Measurements from ENCODE around the gene VARS1.
A peak's percentile ranks its signal among the peaks of the same experiment; 100 is the strongest.

The VARS1 gene

DNA sequence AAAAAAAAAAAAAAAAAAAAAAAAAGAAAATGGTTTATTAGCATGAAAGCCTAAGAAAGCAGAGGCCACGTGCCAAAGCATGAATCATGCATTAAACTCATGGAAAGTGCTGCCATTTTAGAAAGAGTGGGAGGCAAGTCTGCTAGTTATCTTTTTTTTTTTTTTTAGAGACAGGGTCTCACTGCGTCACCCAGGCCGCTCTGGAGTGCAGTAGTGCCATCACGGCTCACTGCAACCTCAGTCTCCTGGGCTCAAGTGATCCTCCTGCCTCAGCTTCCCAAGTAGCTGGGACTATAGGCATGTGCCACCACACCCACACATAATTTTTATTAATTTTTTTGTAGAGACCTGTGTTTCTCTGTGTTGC lies 23.6 kb downstream of the VARS1 start:
- peak in 1 of 3 experiments; percentile 28 for DNase-seq (ENCODE audit: low read depth in 3 of 3)

DNA sequence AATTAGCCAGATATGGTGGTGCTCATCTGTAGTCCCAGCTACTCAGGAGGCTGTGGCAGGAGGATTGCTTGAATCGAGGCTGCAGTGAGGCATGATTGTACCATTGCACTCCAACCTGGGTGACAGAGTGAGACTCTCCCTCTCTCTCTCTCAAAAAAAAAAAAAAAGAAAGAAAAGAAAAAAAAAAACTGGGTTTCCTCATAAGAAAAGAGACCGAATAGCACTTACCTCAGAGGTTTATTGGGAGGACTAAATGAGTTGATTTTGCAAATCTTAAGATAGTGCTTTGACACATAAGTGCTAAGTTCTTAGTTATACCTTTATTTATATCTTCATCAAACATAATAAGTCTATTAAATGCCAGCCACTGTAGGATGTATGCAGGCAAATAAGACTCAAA lies 24.7 kb downstream of the VARS1 start:
- no peak for DNase-seq (ENCODE audit: low read depth in 3 of 3)

DNA sequence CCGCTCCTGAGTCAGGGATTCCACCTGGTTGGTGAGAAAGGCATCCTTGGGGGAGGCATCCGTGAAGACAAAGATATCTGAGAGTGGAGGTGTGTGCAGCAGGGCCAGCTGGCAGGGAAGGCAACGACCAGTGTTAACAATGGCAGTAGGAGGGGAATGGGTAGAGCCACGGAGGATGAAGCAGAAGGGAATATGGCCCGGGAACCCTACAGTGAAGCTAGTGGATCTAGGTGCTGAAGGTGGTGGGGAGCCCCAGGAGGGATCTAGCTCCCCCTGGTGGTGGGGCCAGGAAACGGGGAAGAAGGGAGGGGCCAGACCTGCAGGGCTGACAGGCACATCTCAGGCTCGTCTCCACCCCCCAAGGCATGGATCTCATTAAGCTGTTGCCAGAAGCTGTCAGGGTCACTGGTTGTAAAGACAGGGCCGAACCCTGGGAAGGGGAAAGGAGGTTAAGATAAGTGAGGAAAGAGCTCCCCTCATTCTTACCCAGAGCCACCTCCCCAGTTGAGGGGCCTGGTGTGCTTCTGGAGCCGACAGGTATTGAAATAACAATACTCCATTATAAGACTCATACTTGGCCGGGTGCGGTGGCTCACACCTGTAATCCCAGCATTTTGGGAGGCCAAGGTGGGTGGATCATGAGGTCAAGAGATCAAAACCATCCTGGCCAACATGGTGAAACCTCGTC lies 25.7 kb downstream of the VARS1 start:
- DNase-seq (ENCODE audit: low read depth in 3 of 3) = peak; percentile 62 to 71 (median 65)

DNA sequence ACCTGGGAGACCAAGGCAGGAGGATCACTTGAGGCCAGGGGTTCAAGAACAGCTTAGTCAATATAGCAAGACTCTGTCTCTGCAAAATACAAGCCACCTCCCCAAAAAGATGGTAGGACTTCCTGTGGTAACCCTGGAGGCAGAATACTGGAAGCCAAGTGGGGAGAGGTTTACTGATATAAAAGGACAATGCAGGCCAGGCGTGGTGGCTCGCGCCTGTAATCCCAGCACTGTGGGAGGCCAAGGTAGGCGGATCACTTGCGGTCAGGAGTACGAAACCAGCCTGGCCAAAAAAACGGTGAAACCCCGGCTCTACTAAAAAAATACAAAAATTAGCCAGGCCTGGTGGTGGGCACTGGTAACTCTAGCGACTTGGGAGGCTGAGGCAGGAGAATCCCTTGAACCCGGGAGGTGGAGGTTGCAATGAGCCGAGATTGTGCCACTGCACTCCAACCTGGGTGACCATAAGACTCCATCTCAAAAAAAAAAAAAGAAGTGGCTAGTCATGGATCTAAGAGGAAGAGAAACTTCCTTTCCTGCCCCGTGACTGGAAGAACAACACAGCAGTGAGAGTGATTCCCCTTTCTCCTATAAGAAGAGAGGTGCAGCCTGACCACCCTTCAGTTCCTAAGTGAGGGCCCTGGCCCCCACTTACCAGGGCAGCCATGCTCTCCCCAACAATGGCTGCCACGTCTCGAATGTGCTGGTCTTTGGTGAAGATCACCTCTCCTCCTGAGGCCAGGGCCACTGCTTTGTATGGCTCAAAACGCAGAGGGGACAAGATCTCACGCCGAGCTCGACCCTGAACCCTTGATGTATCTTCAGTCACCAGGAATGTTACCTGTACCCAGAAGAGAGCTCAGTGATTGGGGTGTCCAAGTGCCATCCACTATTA lies 26.9 kb downstream of the VARS1 start:
- no peak for DNase-seq (ENCODE audit: low read depth in 3 of 3)

DNA sequence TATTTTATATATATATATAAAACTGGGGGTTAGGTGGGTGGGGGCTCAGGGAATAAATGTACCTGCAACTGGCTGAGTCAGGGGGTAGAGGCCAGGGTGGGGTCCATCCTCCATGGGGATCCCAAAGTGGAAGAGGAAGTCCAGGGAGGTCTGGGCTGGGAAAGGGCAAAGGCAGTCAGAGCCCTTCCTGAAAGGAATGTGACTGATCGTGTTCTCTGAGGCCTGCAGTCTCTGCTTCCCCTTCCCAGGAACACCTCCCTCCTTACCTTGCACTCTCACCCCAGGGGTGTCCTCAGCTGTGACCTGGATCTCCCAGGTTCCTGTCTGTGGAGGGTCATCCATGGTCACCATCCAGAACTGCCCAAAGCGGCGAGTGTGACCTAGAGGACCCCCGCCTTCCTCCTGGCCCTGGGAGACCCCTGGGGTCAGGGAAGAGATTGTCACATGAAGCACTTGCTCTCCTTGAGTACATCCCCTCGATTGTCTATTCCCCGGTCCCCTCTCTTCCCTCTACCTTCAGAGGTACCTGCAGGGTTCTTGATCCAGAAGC lies 28.4 kb downstream of the VARS1 start:
- DNase-seq (ENCODE audit: low read depth in 3 of 3) = no peak

DNA sequence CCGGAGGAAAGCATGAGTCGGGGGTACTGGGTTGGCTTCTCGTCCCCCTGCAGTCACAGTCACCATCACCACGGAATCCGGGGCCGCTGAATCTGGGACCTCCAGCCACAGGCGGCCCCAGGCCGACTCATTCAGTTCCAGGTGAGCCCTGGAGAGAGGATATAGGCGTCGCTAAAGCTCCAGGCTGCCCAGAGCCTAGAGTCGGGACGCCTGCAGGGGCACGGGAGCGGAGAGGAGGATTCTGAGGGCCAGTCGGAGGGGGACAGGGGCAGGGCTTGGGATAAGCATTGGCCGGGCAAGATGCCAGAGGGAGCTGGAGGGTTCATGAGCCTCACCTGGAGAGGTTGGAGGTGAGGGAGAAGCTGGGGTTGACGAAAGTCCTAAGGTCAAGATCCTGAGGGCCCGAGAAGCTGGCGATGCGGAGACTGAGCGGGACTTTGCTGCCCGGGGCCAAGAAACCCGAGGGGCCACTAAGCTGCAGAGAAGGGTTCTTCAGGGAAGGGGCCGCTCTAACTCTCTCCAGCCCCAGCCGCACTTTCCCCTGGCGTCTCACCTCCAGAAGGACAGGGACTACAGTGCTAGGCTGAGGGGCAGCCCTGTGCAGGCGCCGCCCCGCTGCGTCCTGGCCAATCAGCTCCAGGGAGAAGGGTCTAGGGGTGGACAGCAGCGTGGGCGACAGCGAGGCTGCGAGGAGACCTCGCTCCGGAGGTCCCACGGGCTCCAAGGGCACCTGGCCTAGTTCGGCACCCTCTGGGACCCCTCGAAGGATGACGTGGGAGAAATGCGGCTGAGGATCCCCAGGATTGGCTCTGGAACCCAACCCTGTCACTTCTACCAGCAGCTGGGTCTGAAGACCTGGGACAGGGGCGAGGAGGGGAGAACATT lies 29.4 kb downstream of the VARS1 start:
- no peak for DNase-seq (ENCODE audit: low read depth in 3 of 3)

DNA sequence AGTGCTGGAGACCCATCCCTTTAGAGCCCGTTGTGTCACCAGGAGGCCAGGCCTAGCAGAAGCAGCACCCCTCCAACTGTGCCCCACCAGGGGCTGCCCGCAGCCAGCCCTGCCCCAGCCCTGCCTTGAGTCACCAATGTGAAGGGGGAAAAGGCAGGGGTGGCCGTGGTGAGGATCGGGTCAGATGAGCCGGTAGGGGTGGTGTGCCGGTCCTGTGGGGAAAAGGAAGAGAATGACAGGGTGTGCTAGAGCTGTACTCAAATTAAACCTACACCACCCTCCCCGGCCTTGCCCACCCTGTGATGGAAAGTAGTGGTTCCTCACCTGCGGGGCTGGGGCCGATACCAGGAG lies 30.0 kb downstream of the VARS1 start:
- DNase-seq (ENCODE audit: low read depth in 3 of 3) = no peak

DNA sequence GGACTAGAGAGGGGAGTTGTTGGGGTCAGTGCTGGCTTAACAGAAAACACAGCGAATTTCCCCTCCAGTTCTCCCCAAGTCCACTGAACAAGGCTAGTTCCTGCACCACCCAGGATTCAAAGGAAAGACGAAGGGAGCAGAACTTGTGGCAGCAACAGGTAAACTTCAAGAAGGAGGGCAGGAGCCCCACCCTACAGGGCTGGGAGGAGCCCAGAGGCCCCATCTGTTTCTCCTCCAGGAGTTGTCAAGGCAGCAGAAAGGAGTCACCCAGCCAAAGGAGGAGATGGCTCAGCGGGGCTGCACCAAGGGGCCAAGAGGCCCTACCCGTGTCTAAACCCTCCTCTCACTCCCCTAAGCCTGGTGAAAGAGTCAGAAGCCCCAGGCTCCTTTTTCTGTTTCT lies 31.4 kb downstream of the VARS1 start:
- no peak for DNase-seq (ENCODE audit: low read depth in 3 of 3)

DNA sequence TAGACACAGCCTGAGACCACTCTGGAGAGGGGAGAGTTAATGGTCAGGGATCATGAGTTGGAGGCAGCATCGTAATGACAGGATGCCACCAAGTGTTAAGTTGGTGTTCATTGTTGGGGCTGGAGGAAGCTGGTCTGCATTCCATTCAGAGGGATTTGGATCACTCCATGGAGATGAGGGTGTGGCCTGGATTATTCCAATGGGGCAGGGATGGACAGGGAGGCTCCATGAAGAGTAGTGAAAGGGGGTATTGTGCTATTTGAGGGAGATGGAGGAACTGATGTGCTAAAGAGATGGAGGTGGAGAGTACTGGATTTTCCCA lies 32.0 kb downstream of the VARS1 start:
- DNase-seq (ENCODE audit: low read depth in 3 of 3) = no peak

DNA sequence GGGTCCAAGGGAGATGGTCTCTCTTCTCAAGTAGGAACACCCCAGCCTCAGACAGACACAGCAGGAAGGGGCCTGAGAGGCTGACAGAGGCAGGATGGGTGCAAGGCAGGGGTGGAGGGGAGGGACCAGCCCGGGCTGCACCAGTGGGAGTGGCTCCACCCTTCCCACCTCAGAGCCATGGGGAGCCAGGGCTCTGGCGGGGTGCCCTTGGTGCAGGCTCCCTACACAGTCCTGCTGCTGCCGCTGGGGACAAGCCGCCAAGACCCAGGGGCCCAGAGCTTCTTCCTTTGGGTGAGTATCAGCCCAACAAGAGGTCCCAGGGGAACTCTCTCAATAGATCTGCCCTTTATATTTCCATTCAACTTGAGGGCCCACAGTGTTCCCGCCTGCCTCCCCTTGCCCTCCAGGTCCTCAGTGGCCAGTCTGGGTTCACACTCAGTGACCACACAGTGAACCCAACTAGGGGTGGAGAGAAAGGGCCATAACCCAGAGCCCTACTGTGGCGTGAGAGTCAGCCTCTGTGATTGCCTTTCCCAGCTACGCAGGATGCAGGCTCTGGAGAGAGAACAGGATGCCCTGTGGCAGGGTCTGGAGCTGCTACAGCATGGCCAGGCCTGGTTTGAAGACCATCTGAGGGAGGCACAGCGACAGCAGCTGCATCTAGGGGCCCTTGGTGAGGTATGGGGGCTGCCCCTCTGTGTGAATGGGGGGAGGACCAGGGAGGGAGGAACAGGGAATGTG lies 32.5 kb downstream of the VARS1 start:
- DNase-seq (ENCODE audit: low read depth in 3 of 3) = no peak

DNA sequence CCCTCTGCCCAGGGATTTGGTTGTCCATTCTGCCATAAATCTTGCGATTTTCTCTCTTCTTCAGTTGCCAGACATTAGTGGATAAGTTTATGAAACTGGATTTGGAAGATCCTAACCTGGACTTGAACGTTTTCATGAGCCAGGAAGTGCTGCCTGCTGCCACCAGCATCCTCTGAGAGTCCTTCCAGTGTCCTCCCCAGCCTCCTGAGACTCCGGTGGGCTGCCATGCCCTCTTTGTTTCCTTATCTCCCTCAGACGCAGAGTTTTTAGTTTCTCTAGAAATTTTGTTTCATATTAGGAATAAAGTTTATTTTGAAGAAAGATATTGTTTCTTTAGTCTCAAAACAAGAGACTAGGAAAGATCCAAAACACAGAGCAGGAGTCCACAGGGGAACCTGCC lies 33.2 kb downstream of the VARS1 start, which contains the start of gene SAPCD1:
TSS of gene SAPCD1 (plus strand) at position 301 of the 400 bp plus-strand sequence. CDS start 399 bp downstream, outside the sequence.
- no peak for DNase-seq (ENCODE audit: low read depth in 3 of 3)

DNA sequence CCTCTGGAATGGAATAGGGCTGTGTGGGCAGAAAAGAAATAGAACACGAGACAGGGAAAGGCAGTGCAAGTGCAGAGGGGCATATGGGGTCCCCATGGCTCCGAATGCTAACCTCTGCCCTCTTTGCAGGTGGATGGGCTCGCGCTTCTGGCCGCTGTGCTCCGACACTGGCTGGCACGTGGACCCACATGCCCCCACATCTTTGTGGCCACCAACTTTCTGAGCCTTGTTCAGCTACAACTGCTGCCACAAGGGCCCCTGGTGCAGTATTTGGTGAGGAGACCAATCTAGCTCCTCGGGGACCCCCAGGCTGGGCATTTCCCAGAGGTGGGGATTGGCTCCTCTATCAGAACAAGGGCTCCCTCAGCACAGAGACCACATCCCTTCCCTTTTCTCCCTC lies 34.2 kb downstream of the VARS1 start:
- DNase-seq (ENCODE audit: low read depth in 3 of 3) = no peak

DNA sequence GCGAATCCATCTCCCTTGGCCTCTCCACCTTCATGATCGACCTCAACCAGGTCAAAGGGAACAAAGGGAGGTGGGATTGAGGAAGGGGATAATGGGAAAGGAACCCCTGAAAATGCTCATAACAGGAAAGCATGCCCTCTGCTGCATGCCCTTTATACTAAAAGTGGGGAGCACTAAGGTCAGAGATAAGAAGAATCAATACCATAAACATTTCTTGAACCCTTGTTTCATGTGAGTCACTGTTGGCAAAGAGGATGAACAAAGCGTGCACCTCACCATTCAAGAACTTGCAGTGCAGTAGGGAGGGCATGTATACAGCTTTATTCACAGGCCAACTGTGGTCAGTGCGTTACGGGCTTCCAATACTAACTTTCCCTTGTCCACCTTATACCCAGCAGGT lies 34.8 kb downstream of the VARS1 start:
- no peak for DNase-seq (ENCODE audit: low read depth in 3 of 3)

DNA sequence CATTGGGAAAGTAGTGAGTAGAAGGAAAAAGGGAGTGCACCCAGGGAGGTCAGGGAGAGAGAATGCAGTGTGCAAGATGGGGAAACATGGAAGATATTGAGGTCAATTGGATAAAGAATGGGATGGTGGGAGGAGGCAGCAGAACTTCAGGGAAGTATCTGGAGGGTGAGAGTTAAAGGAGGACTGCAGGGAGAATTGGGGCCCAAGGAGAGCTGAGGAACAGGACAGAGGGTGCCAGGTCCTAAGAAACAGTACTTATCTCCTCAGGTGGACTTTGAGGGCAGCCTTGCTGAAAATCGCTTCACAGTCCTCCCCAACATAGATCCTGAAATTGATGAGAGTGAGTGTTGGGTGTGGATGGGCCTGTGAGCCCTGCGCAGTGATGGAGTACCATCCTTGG lies 37.3 kb downstream of the VARS1 start:
- no peak for DNase-seq (ENCODE audit: low read depth in 3 of 3)

DNA sequence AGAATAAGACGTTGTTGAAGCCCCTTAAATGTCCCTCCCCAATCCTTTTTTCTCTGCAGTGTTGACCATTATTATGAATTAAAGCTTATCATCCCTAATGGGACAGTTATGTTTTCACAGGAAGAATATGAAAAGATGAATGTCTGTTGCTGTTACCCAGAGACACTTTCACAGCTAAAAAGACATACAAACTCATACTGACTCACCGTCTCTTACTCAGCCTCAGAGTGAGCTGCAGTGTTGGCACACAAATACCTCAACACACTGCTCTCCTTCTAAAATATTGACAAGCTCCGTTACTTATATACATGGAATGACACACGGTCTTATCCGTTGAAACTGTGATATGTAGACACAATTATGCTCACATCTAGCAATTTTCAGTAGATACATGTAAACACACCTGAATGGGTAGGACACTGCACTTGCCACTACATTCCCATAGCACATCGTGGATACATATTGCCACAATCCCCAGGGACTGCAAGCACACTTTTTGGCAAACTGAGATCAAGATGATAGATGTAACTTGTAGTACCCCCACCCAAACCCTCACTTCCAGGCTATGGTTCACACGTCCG lies 42.7 kb downstream of the VARS1 start:
- DNase-seq (ENCODE audit: low read depth in 3 of 3) = no peak

DNA sequence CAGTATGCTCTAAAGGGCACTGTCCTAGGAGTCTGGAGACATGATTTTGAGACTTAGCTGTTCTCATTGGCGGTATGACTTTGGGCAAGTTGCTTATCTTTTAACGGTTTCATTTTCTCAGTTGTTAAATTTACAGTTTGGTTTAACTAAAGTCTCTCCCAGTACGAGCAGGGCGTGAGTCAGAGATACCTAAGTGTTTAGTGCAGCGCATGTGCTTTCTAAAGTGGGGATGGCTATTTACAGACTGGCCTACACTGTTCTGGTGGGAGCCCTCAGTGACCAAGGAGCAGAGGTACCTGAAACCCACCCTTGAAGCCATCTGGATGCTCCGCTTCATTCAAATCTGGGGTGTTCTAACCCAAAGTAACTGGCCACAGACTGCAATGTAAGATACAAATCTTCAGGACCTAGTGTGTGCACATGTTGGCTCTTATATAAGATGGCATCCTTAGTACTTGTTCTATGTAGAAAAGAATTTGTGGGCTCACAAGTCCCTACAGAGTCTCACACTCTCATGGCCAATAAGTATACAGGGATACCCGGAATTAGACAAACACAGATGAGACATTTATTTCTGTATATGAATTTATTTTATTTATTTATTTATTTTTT lies 45.0 kb downstream of the VARS1 start:
- no peak for DNase-seq (ENCODE audit: low read depth in 3 of 3)

DNA sequence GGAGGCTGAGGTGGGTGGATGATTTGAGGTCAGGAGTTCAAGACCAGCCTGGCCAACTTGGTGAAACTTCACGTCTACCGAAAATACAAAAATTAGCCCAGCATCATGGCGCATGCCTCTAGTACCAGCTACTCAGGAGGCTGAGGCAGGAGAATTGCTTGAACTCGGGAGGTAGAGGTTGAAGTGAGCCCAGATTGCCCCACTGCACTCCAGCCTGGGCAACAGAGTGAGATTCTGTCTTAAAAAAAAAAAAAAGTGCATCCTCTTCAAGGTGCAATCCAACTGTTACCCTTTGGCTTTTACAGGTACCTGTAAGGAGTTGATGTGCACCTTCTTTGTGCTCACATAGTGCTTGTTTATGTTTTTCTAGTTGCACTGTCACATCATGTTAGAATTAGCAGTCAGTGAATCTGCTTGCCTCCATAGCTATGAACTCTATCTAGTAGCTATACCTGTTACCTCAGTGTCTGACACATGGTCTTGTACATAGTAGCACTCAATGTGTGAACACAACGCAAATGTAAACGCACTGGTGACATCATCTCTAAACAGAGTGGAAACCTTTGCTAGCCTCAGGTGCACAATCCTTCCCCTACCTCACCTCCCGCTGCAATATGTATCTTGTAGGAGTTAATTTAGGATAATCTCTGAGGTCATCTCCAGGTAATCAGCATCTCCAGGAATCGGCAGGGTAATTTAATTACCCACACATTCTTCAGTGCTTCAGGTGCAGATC lies 46.1 kb downstream of the VARS1 start:
- no peak for DNase-seq (ENCODE audit: low read depth in 3 of 3)
